Keratinocyte (primary cell): ENCODE measurements around the gene DDAH1. TPM values are rescaled to one million over a fixed set of nuclear protein-coding genes. Genes with fewer than 3 reads are reported as not detected.

Experiments
- DNase-seq: peaks from one replicate; pipeline ENCODE4 v3.0.0-alpha.2; 2011; ENCODE audit warnings: low read depth, missing footprints, low spot score
- FAIRE-seq: peaks from 2 replicates; lab custom pipeline; 2011; peaks lifted over from hg19 to GRCh38; lab: Jason Lieb, UNC
- H2AFZ ChIP-seq: 2 replicates; pipeline ENCODE4 v1.6.0; 2012; ENCODE audit warnings: low read length, control low read depth, inconsistent platforms; ENCODE audit not compliant: control insufficient read depth
- H3K27ac ChIP-seq: 2 replicates; pipeline ENCODE4 v1.5.1; 2011; ENCODE audit warnings: low read length; ENCODE audit not compliant: control insufficient read depth, insufficient read depth
- H3K27me3 ChIP-seq: 3 replicates; pipeline ENCODE4 v1.6.0; 2011; ENCODE audit warnings: low read length; ENCODE audit not compliant: control insufficient read depth, insufficient read depth; ENCODE audit errors: extremely low read depth
- H3K36me3 ChIP-seq, 2 experiments: 2 replicates in 1 of 2; 3 replicates in 1 of 2; pipeline ENCODE4 v1.5.1; 2011; ENCODE audit warnings: low read length in 2 of 2, mild to moderate bottlenecking in 1 of 2; ENCODE audit not compliant: control insufficient read depth in 2 of 2, insufficient read depth in 2 of 2; ENCODE audit errors: extremely low read depth in 1 of 2
- H3K4me1 ChIP-seq: 3 replicates; pipeline ENCODE4 v1.5.1; 2011; ENCODE audit warnings: low read length; ENCODE audit not compliant: control insufficient read depth, insufficient read depth; ENCODE audit errors: extremely low read depth
- H3K4me2 ChIP-seq: 3 replicates; pipeline ENCODE4 v1.6.0; 2011; ENCODE audit warnings: low read depth, low read length; ENCODE audit not compliant: control insufficient read depth, insufficient read depth; ENCODE audit errors: extremely low read depth
- H3K4me3 ChIP-seq, 3 experiments: fragments of 200-600 bp in 1 of 3; sonication (generic) in 1 of 3; 2 replicates in 2 of 3; 3 replicates in 1 of 3; pipeline ENCODE4 v1.5.1; 2011 to 2016; ENCODE audit warnings: low read length in 3 of 3, mild to moderate bottlenecking in 3 of 3, control low read depth in 2 of 3, inconsistent platforms in 1 of 3, low read depth in 1 of 3, mixed read lengths in 1 of 3, mixed run types in 1 of 3, moderate library complexity in 1 of 3; ENCODE audit not compliant: control insufficient read depth in 2 of 3, insufficient read depth in 2 of 3; ENCODE audit errors: extremely low read depth in 1 of 3
- H3K79me2 ChIP-seq: 2 replicates; pipeline ENCODE4 v1.6.0; 2012; ENCODE audit warnings: low read length; ENCODE audit not compliant: control insufficient read depth, insufficient read depth
- H3K9ac ChIP-seq: 3 replicates; pipeline ENCODE4 v1.6.0; 2011; ENCODE audit warnings: low read length; ENCODE audit not compliant: control insufficient read depth, insufficient read depth; ENCODE audit errors: extremely low read depth
- H3K9me1 ChIP-seq: 3 replicates; pipeline ENCODE4 v1.6.0; 2011; ENCODE audit warnings: low read length; ENCODE audit not compliant: control insufficient read depth, insufficient read depth; ENCODE audit errors: extremely low read depth
- H3K9me3 ChIP-seq: 2 replicates; pipeline ENCODE4 v1.5.1; 2012; ENCODE audit warnings: low read depth, low read length; ENCODE audit not compliant: control insufficient read depth
- H4K20me1 ChIP-seq: 3 replicates; pipeline ENCODE4 v1.6.0; 2011; ENCODE audit warnings: low read length; ENCODE audit not compliant: control insufficient read depth, insufficient read depth; ENCODE audit errors: extremely low read depth
- CTCF ChIP-seq, 3 experiments: IDR thresholded peaks in 1 of 3; conservative IDR thresholded peaks in 1 of 3; optimal IDR thresholded peaks in 1 of 3; 2 replicates in 2 of 3; 3 replicates in 1 of 3; pipeline versions ENCODE3 to v1.5.1; 2011; ENCODE audit warnings: low read length in 3 of 3, mild to moderate bottlenecking in 3 of 3, moderate library complexity in 2 of 3, control low read depth in 1 of 3, inconsistent platforms in 1 of 3; ENCODE audit not compliant: insufficient read depth in 2 of 3; ENCODE audit errors: extremely low read depth in 1 of 3
- EZH2 ChIP-seq: IDR thresholded peaks from one replicate; pipeline ENCODE4 v1.6.1; 2012; ENCODE audit warnings: inconsistent platforms, mild to moderate bottlenecking, low read length, moderate library complexity
- dilution Hi-C: fragments of 300-500 bp; cut with MboI; formaldehyde crosslinking; loops from one replicate; pipeline ENCODE4 v1.7.0; 2020; ENCODE audit warnings: low sequenced_read_pairs; ENCODE audit not compliant: extremely low pct_ligation_motif_present
- polyA plus RNA-seq, 5 experiments: library from polyadenylated mRNA; depleted of rRNA in 3 of 5; stranded (reverse) in 3 of 5; stranded (forward) in 1 of 5; unstranded in 1 of 5; fragments of >200 nt; gene quantifications; 1 replicate in 1 of 5; 2 replicates in 3 of 5; 3 replicates in 1 of 5; pipeline versions ENCODE4 v1.2.1 to v1.2.3, GENCODE V29; 2011 to 2012; ENCODE audit warnings: missing spikeins in 2 of 5, low read depth in 1 of 5, low replicate concordance in 1 of 5

Gene DDAH1
- polyA plus RNA-seq, 1 donor (not counting 4 experiments of a cell fraction or from before 2014, with no cell fraction given), result 5.8 TPM

- no peak for TF ChIP-seq EZH2
- no peak for TF ChIP-seq CTCF (optimal IDR thresholded peaks at IDR 0.05 in 1 of 3, IDR thresholded peaks at IDR 0.05 in 1 of 3, conservative IDR thresholded peaks at IDR 0.05 in 1 of 3; ENCODE audit: extremely low read depth in 1 of 3, insufficient read depth in 2 of 3, low read length in 3 of 3)
- dilution Hi-C loops, result no loop called here
- Histone ChIP-seq H3K4me1 (peaks cover 8% of the 10 kb centered on the region), H3K27me3 (no peaks in the 10 kb centered on the region), H3K4me2 (no peak overlapping the region), H3K36me3 (no peaks in the 10 kb centered on the region), H3K9me3 (no peaks in the 10 kb centered on the region), H3K27ac (no peak overlapping the region), H3K9ac (no peak overlapping the region), H4K20me1 (no peaks in the 10 kb centered on the region), H3K4me3 (no peak overlapping the region), H3K79me2 (no peaks in the 10 kb centered on the region), H2AFZ (no peak overlapping the region), H3K9me1 (no peaks in the 10 kb centered on the region)
- DNase-seq (no peak), FAIRE-seq (no peak)
Measured at GRCh38 chr1:85409516-85409915, 55.4 kb downstream of the DDAH1 start.

GRCh38 chr1:85407746-85408377 is 57.1 kb downstream of the DDAH1 start:
- Histone ChIP-seq H3K4me1 (peaks cover 8% of the 10 kb centered on the region), H2AFZ (no peak overlapping the region), H3K9ac (no peak overlapping the region), H3K4me2 (no peak overlapping the region), H3K27ac (no peak overlapping the region), H3K9me3 (no peaks in the 10 kb centered on the region), H3K27me3 (no peaks in the 10 kb centered on the region), H3K4me3 (no peak overlapping the region), H3K79me2 (no peaks in the 10 kb centered on the region), H3K9me1 (no peaks in the 10 kb centered on the region), H4K20me1 (no peaks in the 10 kb centered on the region), H3K36me3 (no peaks in the 10 kb centered on the region)
- no peak for TF ChIP-seq EZH2
- no peak for TF ChIP-seq CTCF (optimal IDR thresholded peaks at IDR 0.05 in 1 of 3, IDR thresholded peaks at IDR 0.05 in 1 of 3, conservative IDR thresholded peaks at IDR 0.05 in 1 of 3; ENCODE audit: extremely low read depth in 1 of 3, insufficient read depth in 2 of 3, low read length in 3 of 3)
- dilution Hi-C loops, result no loop called here
- FAIRE-seq (no peak), DNase-seq (no peak)
